Measurements from ENCODE around the gene CAND2.
A peak's percentile ranks its signal among the peaks of the same experiment; 100 is the strongest.

The CAND2 gene

DNA sequence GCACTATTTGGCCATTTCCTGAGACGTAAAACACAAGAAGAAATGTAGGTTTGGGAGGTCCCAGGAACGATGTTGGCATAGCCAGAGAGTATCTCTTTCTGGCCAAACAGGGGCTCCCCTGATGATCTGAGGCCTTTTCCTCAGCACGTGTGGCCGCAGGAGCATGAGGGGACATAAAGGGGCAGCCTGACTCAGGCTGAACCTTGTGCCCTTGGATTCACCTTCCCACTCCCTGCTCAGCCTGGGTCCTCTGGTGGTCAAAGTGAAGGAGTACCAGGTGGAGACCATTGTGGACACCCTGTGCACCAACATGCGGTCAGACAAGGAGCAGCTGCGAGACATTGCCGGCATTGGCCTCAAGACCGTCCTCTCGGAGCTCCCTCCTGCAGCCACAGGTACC, 10.6 kb downstream of the CAND2 start:
- DNase-seq (ENCODE audit: low read depth in 2 of 2): no peak

DNA sequence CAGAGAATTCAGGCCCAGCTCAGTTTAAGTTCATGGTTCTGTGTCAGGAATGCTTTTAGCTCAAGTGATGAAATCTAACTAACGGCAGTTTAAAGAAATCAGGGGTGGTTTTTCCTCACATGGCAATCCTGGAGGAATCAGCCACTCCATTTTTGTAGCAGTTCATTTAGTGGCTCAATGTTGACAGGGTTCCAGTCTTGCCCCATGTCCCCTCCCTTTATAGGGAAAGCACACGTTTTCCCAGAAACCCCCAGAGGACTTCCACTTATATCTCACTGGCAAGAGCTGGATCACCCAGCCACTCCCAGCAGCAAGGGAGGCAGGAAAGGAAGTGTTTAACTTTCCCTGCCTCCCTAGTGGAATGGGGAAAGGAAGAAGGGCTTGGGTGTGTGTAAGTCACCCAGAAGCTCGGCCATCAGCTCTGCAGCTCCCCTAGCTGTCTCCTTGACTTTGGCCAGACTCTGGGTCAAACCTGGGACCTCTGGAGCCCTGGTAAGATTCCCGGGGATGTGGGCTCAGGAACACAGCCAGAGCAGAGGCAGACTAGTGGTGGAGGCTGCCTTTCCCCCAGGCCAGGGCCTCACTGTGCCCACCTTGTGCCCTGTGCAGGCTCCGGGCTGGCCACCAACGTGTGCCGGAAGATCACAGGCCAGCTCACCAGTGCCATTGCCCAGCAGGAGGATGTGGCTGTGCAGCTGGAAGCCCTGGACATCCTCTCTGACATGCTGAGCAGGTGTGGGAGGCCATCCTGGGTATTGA, 11.3 kb downstream of the CAND2 start:
- DNase-seq (ENCODE audit: low read depth in 2 of 2): no peak

DNA sequence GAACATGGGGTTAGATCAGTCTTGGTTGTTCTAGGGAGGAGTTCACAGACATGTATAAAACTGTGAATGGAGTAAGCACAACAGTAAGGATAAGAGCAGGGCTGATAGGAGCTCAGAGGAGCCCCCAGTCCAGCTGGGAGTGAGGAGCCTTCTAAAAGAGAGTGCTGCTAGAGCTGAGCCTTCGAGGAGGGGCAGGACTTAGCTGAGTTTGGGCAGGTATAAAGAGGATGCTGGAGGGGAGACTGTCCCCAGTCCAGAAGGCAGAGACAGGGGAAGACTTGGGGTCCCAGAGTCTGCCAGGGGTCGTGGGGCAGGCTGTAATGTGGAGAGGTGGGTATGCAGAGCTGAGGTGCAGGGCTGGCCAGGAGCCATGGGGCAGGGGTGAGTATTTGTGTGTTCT, 12.1 kb downstream of the CAND2 start:
- DNase-seq (ENCODE audit: low read depth in 2 of 2): no peak

DNA sequence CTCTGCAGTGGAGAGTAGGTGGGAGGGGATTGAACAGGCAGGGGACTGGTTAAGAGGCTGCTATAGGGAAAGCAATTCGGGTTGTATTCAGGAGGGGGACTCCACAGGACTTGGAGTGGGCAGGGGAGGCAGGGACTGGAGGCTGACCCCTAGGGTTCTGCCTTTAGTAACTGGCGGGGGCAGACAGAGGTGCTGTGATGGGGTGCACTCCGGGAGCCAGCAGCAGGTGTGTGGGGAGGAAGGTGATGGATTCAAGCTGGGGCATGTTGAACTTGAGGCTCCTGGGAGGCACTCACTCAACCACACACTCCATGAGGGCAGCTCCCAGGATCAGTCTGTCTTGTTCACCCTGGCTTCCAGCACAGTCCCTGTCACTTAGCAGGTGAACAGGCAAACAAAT, 12.5 kb downstream of the CAND2 start:
- no peak for DNase-seq (ENCODE audit: low read depth in 2 of 2)

DNA sequence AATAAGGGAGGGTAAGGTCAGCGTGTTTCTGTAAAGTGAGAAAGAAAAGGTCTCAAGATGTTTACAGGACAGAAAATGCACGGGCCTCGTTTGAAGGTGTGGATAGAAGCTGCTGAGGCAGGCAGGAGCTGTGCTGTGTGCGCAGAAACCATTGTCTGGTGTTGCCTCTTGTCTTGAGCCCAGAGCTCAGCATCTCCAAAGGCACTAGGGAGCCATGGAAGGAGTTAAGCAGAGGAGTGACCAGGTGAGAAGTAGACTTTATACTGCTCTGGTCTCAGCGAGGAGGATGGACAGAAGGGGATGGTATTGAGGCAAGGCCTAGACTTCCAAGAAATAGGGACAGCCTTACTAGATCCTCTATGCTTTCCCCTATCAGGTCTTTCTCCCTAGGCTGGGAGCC, 13.0 kb downstream of the CAND2 start:
- no peak for DNase-seq (ENCODE audit: low read depth in 2 of 2)

DNA sequence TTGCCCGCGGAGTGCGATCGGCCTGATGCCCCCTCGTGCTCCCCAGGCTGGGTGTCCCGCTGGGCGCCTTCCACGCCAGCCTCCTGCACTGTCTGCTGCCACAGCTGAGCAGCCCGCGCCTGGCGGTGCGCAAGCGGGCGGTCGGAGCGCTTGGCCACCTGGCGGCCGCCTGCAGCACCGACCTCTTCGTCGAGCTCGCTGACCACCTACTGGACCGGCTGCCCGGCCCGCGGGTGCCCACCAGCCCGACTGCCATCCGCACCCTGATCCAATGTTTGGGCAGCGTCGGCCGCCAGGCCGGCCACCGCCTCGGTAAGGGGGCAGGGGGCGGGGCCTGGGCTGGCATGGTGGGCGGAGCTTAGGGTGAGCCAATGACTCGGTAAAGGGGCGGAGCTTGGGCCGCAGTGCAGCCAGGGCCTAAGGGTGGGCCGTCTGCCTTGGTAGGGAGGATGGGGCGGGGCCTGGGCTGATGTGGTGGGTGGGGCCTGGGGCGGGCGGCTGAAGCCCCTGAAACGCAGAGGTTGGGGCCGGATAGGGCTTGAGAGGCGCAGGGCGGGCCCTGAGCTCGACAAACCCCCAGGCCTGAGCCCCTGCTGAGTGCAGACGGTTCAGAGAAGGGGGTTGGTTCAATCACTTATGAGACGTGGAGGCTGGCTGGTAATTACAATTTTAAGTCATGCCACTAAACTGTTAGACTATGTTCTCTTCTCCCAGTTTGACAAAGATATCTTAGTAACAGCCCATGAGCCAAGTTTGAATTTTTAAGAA, 13.7 kb downstream of the CAND2 start:
- peak; percentile 87 to 93 for DNase-seq (ENCODE audit: low read depth in 2 of 2)

DNA sequence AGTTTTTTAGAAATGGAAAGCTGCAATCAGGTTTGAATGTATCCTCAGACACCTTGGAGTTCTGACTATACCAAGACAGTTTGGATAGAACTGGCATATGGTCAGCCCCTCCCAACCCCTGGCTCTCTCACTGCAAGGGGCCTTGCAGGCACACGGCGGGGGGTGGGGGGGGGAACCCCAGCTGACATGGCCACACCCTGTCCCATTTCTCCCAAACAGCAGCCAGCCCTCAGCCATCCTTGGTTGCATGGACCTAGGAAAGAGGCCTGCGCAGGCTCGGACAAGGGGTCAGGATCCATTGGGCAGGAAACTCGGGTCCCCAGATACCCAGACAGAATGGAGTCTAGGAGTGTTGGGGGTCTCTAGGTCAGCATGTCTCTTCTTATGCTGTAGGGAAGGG, 14.5 kb downstream of the CAND2 start:
- no peak for DNase-seq (ENCODE audit: low read depth in 2 of 2)

DNA sequence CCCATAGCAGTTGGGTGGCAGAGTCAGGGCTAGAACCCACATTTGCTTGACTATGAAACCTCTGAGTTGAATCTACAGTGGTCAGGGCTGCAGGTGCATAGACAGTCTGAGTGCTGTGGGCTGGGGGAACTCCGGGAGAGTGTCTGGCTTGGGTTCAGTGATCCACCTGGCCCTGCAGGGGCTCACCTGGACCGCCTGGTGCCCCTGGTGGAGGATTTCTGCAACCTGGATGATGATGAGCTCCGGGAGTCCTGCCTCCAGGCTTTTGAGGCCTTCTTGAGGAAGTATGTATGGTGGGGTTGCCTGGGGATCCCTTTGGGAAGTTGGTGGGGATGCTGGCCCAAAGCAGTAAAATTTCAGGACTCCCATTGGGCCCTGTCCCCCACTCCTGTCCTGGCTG, 16.3 kb downstream of the CAND2 start:
- no peak for DNase-seq (ENCODE audit: low read depth in 2 of 2)

DNA sequence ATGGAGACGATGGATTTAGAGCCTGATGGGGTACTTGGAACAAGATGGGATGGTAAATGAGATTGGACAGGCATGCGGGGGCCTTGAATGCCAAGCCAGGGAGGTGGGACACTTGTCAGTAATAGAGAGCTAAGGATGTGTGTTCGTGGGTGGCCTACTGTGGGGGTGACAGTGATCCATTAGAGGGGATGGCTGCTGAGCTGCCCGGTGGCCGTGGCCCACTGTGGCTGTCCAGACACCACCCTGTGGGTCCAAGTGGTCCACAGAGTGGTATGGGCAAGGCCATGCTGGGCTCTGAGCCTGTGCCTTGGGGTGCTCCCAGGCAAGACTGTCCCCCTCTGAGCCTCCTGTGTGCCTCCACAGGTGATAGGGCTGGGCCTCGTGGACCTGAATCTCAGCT, 17.5 kb downstream of the CAND2 start:
- no peak for DNase-seq (ENCODE audit: low read depth in 2 of 2)

DNA sequence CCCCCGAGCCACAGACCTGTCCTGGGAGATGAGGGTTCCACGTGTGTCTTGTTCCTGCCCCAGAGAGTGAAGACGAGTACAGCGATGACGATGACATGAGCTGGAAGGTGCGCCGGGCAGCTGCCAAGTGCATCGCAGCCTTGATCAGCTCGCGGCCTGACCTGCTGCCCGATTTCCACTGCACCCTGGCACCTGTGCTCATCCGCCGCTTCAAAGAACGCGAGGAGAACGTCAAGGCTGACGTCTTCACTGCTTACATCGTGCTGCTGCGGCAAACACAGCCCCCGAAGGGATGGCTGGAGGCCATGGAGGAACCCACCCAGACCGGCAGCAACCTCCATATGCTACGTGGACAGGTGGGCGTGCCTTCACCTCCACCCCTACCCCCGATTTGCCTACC, 18.6 kb downstream of the CAND2 start:
- DNase-seq (ENCODE audit: low read depth in 2 of 2): no peak

DNA sequence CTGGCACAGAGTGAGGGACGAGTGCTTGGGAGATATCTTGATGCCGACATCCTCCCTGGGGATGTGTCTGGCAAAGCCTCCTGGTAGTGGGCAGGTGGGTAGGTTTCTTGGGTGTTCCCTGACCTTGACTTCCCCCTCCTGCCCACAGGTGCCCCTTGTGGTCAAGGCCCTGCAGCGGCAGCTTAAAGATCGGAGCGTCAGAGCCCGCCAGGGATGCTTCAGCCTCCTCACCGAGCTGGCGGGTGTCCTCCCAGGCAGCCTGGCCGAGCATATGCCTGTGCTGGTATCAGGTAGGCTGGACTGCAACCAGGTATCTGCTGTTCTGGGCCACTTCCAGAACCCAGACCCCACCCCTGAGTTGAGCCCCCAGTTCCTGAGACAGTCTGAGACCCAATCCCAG, 19.2 kb downstream of the CAND2 start:
- DNase-seq (ENCODE audit: low read depth in 2 of 2): no peak

DNA sequence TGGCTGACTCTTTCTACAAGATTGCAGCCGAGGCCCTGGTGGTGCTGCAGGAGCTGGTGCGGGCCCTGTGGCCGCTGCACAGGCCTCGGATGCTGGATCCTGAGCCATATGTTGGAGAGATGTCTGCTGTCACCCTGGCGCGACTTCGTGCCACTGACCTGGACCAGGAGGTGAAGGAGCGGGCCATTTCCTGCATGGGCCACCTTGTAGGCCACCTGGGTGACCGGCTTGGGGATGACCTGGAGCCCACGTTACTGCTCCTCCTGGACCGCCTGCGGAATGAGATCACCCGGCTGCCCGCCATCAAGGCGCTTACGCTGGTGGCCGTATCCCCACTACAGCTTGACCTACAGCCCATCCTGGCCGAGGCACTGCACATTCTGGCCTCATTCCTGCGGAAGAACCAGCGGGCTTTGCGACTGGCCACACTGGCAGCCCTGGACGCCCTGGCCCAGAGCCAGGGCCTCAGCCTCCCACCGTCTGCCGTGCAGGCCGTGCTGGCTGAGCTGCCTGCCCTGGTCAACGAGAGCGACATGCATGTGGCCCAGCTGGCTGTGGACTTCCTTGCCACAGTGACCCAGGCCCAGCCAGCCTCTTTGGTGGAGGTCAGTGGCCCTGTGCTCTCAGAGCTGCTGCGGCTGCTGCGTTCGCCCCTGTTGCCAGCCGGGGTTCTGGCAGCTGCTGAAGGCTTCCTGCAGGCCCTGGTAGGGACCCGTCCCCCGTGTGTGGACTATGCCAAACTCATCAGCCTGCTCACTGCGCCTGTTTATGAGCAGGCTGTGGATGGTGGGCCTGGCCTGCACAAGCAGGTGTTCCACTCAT, 20.3 kb downstream of the CAND2 start:
- no peak for DNase-seq (ENCODE audit: low read depth in 2 of 2)

DNA sequence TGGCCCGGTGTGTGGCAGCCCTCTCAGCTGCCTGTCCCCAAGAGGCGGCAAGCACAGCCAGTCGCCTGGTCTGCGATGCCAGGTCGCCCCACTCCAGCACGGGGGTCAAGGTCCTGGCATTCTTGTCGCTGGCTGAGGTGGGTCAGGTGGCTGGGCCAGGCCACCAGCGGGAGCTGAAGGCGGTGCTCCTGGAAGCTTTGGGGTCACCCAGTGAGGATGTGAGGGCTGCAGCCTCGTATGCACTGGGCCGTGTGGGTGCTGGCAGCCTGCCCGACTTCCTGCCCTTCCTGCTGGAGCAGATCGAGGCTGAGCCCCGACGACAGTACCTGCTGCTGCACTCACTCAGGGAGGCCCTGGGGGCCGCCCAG, 20.8 kb downstream of the CAND2 start:
- no peak for DNase-seq (ENCODE audit: low read depth in 2 of 2)

DNA sequence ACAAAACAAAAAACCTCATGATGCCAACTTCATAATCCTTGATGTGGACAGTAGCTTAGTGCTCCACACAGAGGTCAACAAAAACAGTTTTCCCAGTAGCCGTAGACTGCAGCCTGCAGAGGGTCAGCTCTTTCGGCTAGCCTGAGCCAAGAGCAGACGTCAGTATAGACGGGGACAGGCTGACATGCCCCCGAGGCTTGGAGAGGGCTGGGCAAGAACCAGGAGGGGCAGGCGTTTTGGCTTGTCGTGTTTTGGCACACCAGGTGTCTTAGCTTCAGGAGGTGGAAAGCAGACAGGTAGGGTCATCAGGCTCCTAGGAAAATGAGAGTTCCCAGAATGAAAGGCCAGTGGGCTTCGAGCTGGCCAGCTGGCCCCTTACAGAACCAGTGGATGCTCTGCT, 21.8 kb downstream of the CAND2 start:
- no peak for DNase-seq (ENCODE audit: low read depth in 2 of 2)

DNA sequence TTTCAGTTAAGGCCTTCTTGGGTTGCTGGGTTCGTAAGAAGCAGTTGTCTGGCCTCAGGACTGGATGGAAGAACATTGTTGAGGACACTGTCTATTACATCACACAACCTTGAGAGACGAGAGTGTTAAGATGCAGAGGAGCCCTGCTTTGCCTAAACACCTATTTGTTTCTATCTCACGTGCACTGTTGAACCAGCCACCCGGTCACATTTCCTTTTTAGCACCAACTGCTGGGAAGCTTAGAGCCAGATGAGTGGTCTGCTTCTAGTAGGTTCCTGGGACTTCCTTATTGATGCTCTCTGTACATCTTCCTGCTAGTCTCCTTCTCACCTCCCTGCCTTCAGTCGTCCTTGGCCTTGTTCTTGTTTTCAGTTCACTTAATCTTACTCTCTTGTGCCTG, 22.3 kb downstream of the CAND2 start:
- DNase-seq (ENCODE audit: low read depth in 2 of 2): no peak

DNA sequence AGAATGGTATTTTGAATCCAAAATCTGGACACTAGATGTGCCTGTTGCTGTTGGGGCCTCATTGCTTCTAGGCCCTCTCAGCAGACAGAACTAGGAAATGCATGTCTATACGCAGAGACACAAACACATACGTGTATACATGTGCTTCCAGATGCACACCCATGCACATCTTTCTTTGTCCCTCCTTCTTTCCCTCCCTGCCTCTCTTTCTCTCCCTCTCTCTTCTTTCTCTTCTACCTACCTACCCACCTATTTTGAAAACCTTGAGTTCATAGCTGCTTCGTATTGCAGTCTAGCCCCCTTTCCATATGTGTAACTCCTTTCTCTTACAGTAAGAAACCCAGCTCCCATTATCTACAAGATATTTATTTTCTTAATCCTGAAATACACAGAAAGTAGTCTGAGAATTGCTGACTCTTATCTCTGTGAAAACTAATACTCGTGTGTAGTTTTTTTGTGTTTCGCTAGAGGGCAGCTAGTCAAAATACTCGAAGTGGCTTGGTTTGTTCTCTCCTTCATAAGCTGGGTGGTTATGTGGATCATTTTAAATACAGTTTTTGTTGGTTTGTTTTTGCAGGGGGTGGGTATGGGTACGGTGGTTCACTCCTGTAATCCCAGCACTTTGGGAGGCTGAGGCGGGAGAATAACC, 26.4 kb downstream of the CAND2 start:
- no peak for DNase-seq (ENCODE audit: low read depth in 2 of 2)

DNA sequence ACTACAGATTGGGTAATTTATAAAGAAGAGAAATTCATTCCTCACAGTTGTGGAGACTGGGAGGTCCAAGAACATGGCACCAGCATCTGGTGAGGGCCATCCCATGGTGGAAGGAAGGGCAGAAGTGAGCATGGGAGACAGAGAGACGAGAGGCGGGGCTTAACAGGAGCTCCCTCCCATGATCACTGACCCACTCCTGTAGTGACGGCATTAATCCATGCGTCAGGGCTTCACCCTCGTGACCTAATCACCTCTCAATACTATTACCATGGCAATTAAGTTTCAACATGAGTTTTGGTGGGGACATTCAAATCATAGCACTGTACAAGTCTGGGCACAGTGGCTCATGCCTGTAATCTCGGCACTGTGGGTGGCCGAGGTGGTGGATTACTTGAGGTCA, 27.8 kb downstream of the CAND2 start:
- no peak for DNase-seq (ENCODE audit: low read depth in 2 of 2)

DNA sequence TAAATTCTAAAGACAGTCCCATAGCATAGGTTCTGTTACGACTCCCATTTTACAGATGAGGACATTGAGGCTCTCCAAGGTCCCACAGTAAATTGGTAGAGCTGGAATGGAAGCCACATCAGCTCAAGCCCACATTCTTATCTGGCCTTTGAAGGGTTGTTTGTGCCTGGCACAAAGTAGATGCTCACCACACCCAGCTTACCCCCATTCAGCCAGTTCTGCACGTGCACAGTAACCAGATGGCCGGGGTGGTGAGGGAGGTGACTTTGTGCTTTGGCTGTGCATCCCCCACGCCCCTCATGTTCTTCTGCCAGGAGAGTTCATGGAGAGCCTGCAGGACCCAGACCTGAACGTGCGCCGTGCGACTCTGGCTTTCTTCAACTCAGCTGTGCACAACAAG, 28.7 kb downstream of the CAND2 start:
- DNase-seq (ENCODE audit: low read depth in 2 of 2): no peak

DNA sequence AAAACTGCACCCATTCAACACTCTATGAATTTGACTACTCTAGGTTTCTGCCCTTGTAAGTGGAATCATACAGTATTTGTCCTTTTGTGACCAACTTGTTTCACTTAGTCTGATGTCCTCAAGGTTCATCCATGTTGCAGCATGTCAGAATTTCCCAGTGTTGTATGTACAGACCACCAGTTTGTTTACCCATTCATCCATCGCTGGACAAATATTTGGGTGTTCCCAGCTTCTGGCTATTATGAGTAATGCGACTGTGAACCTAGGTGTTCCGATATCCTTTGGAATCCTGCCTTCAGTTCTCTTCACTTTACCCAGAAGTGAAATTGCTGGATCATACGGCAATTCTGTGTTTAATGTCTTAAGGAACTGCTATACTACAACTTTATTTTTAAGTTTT, 32.3 kb downstream of the CAND2 start:
- DNase-seq (ENCODE audit: low read depth in 2 of 2): no peak

DNA sequence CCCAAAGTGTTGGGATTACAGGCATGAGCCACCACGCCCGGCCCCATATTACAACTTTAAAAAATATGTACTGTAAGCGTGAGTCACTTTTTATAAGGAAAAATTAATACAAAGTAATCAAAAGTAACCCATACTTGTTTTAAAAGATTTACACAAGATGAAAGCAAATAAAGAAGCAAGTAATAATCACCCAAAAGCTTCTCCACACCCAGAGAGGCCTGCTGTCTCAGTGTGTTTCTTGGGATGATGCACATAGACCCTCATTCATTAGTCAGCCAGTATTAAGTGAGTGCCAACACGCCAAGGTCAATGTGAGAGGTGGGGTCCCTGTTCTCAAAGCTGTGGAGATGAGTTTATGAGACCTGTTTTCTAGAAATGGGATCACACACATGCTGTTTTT, 32.9 kb downstream of the CAND2 start:
- DNase-seq (ENCODE audit: low read depth in 2 of 2): no peak

DNA sequence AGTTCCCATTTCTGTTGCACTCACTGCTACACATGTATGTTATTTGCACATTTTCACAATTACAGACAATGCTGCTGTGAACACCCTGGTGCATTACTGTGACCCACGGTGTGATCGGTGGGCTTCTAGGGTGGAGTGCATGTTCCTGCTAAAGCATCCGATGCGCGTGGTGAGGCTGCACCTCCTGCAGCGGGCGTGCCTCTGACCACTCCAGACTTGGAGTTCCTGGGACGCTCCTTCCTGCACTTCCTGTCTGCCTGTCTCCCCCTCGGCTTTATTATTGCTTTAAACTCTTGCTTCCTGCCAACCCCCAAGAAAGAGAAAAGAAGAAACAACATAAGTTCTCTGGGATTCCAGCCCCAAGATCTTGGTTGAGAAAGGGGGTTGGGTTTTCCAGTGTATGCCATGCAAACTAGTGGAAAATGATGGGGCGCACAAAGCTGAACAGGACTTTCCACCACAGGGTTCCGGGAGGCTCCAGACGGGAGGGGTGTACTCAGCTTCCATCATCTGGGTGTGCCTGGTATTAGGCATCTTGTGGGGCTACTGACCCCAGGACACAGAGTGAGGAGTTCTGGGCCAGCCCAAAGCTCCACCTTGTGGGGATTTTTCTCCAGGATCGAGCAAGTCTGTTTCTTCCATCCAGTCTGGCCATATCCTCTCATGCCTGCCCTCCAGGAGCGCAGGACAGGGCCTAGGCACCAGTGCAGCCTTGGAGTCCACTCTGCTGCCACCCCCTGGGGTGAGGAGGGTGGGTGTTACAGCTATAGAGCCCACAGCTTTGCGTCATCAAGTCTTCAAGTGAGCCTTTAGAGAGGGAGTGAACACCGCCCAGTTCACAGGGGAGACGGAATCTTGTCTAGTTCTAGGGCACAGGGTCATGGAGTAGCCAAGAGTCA, 33.7 kb downstream of the CAND2 start:
- DNase-seq (ENCODE audit: low read depth in 2 of 2): no peak

All from stimulated activated CD4-positive, alpha-beta T cell treated with anti-CD3 and anti-CD28 coated beads, Interleukin-15, amount 100 ng/mL, for 48 hours (primary cell).